EL (cell line): ENCODE data around the gene ESR1.
"Not testable (repeated sequence)": the region's sequence is repeated elsewhere in the genome, so short reads cannot be mapped to it uniquely, and the experiment has no call there.

ENCODE experiments used
- DNase-seq: peaks from one replicate; pipeline ENCODE4 v3.0.0-alpha.2; 2016

Gene ESR1

DNA sequence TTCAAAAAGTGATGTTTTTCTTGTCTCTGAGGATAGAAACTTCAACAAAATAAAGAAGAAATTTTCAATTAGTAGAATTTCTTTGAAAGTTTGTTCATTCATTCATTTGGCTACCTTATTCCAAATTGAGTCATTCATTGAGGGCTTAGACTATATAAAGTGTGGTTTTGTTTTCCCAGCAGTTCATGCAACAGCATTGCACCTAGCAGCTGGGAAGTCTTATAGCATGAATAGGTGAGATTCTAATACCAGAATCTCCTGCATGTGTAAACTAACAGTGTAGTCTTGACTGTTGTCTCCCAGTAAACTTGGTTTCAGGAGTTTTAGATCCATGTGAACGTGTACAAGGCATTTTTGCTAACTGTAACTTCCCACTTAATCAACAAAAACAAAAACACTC is 7.1 kb downstream of the ESR1 start:
- no peak for DNase-seq

DNA sequence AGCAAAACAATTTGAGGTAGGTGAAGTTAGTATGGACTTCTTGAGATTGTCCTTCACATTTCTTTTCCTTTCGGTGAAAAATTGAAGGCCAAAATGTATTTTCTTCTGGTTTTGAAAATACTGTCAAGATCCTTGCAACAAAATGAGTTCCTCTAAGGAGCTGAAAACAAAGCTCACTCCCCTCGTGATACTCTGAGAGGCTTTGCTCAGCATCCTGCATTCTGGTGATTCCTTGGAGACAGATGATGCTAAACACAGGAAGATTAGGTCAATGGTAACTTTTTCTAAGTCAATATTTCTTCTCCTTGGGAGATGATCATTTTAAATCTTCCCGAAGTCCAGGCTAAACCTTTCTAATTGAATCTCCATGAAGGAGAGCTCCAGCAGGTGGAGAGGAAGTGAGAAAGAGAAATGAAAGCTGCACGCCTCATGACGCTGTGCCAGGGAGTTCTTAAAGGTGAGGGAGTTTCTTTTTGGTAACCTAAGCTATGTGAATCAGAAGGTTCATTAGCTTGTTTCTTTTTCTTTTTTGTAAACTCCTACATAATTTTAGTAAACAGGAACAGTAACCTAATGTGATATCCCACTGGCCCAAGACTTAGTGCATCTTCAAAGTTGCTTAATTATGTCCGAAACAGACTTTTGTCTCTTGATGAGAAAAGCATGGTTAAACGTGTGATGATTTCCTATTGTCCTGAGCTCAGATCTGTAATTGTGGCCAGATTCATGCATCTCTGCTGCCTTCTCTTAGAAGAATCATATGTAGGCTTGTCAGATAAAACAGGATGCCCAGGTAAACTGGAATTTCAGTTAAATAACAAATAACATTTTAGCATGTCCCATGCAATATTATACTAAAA is 15.0 kb downstream of the ESR1 start:
- DNase-seq, result no peak

DNA sequence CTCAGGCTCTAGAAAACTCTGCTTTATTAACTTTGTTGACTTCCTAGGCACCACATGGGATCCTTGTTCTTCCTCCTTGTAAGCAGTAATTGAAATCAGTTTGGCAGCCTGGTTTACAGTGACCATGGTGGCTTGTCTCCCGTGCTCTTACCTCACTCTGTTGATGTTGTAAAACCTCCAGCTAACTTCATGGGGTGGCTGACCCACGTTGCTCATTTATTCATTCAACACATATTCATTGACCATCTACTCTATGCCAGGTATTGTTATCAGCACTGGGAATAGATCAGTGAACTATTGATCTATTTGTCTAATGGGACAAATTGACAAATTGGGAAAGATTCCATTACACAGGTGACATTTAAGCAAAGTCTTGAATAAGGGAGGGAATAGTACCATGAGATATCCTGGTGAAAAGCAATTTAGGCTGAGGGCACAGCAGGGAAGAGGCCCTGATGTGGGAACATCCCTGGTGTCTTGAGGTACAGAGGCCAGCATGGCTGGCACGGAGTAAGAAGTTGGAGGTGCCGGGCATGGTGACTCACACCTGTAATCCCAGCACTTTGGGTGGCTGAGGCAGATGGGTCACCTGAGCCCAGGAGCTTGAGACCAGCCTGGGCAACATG is 19.1 kb downstream of the ESR1 start:
- DNase-seq, result no peak

DNA sequence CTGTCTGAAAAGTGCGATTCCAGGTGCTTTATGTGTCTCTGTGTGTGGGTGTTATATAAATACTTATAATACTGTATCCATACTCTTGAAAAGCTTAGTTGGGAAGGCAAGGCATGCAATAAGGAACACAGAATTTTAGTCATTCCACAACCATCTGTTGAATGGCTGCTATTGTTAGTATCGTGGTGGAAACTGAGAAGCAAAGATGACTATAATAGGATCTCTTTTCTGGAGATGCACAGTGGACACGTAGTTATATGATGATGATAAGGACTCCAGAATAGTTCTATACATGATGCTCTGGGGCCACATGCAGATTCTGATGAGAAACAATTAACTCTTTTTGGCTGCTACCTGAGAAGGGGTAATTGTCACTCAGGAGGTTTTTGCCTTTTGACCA is 25.2 kb downstream of the ESR1 start:
- no peak for DNase-seq

DNA sequence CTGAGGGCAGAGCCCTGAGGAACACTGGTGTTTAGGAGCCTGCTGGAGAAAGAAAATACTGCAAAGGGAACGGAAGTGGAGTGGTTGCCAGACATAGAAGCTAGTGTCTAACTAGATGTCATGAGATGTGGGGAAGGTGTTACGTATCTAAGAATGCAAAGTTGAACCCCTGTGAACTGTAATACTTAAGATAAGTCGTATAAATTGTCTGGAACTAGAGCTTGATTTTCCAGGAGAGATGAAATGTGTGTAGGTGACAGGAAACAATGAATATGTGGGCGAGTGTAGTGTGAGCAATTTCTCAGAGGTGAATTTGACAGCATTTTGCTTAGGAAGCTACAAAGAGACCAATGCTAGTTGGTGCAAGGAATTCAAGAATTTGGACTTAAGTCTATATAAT is 27.9 kb downstream of the ESR1 start:
- no peak for DNase-seq

DNA sequence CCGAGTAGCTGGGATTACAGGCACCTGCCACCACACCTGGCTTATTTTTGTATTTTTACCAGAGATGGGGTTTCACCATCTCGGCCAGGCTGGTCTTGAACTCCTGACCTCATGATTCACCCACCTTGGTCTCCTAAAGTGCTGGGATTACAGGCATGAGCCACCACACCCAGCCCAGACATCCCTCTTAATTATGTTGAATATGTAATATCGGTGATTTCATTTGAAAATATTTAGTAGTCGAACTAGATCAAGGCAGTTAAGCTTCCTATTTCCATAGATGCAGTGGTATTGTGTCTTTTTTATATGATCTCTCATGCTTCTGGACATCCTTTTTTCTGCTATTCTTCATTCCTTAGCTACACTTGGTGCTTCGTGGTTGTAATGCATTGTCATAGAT is 29.7 kb downstream of the ESR1 start:
- no peak for DNase-seq

DNA sequence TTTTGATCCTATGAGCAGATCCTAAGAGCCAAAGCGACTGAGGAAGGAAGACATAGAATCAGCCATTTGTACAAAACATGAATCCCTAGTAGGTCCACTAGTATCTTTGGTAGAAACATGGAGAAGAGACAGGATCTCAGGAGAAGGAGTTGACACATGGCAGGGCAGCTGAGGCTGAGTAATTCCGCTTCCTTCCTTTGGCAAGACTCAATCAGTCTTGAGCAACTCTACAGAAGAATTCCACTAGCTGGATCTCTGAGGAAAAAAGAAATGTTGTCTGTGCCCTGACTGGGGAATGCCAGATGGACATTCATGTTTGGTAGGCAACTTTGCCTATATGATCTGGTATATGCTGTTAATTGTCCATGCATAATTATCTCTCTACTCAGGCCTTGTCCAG is 35.3 kb downstream of the ESR1 start:
- no peak for DNase-seq

DNA sequence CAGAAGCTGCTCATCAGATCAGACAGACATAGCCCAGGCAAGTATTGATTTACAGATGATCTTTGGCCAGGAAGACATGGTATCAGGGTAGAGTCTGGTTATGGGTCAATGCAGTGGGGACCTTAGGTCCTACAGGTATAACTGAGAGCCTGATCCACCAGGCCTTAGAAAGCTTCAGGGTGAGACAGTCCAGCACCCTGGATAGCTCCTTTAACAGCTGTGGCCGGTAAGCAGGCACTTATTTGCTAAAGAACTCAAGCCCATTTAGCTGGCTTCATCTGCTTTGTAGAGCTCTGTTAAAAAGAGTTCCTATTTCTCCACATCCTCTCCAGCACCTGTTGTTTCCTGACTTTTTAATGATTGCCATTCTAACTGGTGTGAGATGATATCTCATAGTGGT is 39.6 kb downstream of the ESR1 start:
- DNase-seq, result peak; percentile 32

DNA sequence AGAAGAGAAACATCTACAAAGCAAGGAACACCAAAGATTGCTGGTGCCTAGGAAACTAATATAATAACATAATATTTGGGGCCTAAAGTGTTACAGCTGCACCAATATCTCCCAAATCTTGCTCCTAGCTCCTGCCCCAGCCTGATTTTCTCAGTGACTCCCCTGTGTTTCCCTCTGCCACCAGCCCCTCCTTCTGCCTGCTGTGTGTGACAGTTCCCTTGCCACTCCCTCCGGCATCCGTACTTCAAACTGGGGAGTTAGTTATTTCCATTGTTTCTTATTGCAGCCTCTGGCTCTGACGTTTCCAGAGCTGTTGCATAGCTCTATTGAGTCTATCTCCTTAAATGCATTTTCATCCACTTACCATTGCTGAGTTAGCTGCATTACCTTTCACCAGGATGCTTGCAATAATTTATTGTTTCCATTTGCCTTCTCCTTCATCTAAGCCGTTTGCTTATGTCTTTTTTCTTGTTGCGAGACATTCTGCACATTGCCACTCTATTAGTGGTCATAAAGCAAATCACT is 43.1 kb downstream of the ESR1 start:
- DNase-seq, result no peak

DNA sequence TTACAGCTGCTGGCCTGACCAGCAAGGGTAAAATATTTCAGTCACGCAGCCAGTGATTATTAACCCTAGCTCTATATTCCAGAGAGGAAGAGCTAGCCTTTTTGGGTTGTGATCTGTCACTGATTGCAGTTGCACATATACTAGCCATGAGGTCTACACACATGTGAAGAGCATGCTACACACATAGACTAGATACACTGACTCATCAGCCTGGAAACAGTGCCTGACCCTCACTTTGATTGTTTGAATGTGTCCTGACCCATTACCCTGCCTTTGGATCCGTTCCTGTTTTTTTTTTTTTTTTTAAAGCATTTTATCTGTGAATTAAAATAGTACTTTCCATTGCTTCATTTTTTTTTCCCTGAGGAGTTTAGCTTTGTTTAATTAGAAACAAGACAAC is 50.8 kb downstream of the ESR1 start:
- no peak for DNase-seq

DNA sequence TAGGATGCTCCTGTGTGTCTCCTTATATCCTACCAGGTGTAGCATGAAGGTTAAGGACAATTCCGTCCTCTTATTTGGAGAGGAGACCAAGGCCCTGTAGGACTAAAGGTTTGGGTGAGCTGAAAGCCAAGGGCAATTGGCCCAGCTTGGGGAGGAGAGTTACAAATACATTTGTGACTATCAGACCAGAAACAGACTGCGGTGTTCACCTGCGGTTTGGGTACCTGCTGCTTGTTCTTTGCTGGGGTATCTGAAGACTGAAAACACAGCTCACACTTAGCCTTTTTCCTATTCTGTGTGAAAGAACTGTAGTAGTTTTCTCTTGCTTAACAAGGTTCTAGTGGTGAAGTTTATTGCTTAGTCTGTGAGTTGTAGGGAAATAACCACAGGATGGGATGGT is 55.0 kb downstream of the ESR1 start:
- DNase-seq, result no peak

DNA sequence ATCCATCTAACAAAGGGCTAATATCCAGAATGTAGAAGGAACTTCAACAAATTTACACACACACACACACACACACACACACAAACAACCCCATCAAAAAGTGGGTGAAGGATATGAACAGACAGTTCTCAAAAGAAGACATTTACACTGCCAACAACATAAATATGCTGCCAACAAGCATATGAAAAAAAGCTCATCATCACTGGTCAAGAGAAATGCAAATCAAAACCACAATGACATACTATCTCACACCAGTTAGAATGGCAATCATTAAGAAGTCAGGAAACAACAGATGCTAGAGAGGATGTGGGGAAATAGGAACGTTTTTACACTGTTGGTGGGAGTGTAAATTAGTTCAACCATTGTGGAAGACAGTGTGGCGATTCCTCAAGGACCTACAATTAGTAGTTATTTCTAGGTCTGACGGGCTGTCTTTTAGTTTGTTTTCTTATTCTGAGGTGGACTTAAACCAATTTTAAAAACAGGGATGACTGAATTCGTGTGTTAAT is 59.9 kb downstream of the ESR1 start:
- DNase-seq, result not testable (repeated sequence)

DNA sequence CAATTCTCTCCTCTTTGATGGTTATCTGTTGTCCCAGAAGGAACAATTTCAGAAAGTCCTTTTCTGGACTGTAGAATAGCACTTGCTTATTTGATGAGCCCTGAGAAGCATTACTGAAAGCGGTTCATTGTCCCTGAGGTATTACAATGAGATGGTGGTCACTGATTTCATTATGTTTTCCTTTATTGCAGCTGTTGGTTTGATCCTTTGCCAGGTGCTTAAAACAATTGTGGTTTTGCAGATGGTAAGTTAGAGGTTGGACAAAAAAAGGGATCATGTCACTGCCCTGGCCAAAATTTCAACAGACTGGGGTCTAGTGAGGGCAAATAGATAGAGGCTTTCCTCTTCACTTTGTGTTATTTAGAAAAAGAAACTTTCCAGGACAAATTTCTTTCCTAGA is 61.9 kb downstream of the ESR1 start:
- no peak for DNase-seq

DNA sequence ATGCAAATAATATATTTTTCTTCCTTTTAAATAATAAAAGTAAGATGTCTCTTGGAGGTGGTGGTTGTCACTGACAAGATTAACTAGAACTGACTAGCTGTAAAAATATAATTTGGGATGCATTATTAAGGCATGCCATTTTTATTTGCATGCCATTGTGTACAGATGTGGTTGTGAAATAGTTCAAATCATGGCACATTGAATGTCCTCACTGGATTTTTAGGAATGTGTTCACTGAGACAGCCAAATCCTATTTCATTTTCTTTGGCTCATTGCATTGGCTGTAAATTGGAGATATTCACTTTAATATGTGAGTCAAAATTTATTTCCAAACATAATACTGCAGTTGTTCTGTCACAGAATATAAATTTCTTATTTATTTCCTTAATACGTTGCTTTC is 62.3 kb downstream of the ESR1 start:
- DNase-seq, result no peak

DNA sequence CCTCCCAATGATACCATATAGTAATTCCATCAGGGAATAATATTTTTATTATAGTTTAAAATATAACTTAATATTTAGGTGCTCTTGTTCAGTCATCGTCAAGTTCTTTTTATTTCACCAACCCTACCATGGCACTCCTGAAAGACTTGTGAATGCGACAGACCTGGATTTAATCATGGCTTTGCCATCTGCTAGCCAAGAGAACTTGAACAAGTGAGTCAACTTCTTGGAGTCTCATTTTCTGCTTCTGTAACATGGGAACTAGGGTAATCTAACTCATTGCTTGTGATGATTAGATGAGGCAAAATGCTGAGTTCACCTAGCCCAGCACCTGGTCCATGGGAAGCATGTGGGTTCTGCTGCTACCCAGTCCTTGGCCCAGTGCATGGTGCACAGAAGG is 62.9 kb downstream of the ESR1 start:
- no peak for DNase-seq

DNA sequence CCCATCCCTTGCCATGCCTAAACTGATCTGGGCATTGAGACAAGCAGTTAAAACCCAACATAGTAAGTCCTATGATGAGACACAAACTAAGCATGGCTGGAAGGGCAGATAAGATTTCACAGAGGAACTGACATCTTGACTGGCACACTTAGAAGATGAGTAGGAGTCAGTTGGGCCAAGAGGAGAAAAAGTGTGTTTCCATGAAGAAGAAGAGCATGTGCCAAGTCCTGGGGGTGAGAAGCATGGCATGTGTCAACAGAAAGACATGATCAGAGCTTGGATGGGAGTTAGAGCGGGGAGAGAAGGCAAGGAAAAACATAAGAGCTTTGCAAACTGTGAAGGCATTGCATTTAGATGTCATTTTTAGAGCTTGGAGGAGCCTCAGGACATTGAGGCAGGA is 68.0 kb downstream of the ESR1 start:
- DNase-seq, result no peak

DNA sequence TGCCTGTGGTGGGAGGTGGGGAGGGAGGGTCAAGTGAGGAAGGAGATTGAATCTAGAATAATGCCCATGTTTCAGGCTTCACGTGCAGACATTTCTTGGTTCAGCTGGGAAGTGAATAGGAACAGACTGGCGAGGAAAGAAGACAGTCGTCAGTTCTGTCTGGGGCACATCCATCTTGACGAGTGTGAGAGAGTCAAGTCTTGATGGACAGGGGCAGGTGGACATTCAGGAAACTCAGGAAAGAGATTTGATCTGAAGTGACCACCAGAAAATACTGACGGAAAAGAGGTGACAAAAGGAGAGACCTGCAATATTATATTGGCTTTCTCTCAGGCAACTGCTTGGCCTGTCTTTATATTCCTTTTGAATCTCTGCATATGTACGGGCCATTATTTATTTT is 68.6 kb downstream of the ESR1 start:
- no peak for DNase-seq

DNA sequence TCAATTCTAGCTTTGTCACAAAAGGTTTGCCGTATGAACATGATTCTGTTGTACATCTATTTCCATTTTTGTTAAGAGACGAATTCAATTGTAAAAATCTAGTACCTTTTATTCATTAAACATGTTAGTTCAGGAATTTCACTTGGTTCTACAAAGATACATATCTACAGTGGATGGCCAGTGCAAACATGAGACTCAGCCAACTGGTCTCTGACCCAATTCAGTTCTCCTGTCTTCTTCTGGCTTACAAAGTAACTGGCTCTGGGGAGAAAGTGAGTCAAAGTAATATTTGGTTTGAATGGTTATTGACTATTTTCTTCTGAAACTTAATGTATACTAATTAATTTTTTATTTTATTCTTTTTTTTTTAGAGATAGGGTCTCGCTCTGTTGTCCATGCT is 70.0 kb downstream of the ESR1 start:
- no peak for DNase-seq

DNA sequence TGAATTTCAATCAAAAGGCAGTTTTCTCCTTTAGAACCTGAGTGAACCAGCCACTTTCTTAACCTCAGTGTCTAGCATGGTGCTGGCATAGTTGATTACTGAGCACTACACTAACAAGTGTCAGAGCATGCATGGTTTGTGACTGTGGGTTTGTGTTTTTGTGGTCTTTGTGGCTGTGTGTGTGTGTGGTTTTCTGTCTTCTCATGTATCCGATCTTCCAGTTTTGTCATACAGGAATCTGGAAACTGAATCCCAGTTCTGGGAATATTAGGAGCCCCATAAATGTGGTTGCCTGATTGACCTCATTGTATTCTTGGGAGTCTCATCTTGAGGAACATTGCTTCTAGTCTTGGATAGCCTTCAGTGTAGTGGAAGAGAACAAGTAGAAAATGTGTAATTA is 73.7 kb downstream of the ESR1 start:
- no peak for DNase-seq

DNA sequence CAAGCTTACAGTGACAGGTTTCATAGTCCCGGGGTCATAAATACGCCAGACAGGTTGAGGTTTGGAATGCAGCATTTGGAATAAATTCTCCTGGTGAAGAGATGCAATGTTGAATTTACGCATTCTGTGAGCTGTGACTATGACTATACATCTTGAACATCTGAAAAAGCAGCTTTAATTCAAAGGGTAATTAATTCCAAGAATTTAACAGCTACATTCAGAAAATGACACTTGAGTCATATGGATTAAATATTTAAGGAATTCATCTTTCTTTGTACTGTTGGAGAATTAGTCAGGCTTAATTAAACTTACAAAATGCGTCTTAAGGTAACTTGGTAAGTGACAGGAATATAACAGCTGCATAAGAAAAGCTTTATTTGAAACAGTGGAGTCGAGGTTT is 74.7 kb downstream of the ESR1 start:
- no peak for DNase-seq

DNA sequence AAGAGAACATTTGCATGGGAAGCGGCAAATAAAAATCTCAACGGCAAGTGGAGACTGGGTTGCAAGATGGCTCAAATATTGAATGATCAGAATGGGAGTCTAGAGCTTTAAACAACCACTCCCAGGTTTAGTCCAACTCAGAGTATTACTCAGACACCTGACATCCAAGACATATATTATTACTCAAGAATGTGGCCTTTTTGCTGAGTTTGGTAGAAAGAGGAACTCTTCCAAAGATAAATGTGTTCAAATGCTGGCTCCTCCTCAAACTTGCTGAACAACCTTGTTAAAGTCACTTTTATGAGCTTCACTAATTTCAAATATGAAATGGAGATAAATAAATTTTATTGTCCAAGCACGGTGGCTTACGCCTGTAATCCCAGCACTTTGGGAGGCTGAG is 77.8 kb downstream of the ESR1 start:
- no peak for DNase-seq

DNA sequence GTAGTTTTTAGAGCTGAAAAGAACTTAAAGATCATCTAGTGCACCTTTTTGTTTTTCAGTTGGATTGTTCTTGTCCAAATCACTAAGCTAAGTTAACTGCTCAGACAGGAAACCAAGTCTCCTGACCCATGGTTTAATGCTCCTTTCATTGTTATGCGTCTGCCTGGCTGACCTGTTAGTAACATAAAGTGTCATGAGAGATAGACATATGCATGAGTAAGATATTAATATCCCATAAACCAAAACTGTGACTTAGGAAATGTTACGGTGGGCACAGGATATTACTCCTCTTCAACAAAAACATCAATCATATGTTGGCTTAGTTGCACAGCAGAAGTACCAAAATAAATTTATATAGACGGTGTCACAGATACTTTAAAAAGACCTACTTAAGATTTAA is 84.0 kb downstream of the ESR1 start:
- DNase-seq, result no peak

DNA sequence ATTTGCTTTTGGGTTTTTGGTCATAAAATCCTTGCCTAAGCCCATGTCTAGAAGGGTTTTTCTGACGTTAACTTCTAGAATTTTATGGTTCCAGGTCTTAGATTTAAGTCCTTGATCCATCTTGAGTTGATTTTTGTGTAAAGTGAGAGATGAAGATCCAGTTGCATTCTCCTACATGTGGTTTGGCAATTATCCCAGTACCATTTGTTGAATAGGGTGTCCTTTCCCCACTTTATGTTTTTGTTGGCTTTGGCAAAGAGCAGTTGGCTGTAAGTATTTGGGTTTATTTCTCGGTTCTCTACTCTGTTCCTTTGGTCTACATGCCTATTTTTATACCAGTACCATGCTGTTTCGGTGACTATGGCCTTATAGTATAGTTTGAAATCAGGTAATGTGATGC is 86.9 kb downstream of the ESR1 start:
- peak; percentile 32 for DNase-seq

DNA sequence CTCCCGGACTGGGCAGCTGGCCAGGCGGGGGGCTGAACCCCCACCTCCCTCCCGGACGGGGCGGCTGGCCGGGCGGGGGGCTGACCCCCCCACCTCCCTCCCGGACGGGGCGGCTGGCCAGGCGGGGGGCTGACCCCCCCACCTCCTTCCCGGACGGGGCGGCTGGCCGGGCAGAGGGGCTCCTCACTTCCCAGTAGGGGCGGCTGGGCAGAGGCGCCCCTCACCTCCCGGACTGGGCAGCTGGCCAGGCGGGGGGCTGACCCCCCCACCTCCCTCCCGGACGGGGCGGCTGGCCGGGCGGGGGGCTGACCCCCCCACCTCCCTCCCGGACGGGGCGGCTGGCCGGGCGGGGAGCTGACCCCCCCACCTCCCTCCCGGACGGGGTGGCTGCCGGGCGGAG is 91.7 kb downstream of the ESR1 start:
- not testable (repeated sequence) for DNase-seq
